Measurements from ENCODE around the gene UGT1A9.

DNA sequence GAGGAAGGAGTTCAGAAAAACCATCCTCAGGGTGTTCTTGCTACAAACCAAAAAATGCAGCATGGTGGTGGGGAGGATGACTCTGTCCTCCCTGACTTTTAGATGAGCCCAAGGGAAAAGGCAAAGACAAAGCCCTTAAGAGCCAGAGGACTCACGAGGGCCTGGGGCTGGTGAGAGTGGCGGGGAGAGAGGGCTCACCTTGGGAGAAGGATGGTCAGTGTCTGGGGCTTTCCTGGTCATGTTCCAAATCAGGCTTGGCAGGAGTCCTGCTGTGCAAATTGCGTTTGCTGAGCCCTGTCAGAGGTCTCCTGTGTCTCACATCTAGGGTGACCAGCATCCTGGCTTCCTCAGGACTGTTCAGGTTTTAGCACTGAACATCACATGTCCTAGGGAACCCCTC is 93.1 kb downstream of the UGT1A9 start:
- TF ChIP-seq, protein P1, sequence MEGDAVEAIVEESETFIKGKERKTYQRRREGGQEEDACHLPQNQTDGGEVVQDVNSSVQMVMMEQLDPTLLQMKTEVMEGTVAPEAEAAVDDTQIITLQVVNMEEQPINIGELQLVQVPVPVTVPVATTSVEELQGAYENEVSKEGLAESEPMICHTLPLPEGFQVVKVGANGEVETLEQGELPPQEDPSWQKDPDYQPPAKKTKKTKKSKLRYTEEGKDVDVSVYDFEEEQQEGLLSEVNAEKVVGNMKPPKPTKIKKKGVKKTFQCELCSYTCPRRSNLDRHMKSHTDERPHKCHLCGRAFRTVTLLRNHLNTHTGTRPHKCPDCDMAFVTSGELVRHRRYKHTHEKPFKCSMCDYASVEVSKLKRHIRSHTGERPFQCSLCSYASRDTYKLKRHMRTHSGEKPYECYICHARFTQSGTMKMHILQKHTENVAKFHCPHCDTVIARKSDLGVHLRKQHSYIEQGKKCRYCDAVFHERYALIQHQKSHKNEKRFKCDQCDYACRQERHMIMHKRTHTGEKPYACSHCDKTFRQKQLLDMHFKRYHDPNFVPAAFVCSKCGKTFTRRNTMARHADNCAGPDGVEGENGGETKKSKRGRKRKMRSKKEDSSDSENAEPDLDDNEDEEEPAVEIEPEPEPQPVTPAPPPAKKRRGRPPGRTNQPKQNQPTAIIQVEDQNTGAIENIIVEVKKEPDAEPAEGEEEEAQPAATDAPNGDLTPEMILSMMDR (IDR thresholded peaks at IDR 0.05; ENCODE audit: insufficient read depth, low read length): no peak
- no peak for TF ChIP-seq GABPA (IDR thresholded peaks at IDR 0.05; ENCODE audit: low read depth)
- TF ChIP-seq, protein P2, sequence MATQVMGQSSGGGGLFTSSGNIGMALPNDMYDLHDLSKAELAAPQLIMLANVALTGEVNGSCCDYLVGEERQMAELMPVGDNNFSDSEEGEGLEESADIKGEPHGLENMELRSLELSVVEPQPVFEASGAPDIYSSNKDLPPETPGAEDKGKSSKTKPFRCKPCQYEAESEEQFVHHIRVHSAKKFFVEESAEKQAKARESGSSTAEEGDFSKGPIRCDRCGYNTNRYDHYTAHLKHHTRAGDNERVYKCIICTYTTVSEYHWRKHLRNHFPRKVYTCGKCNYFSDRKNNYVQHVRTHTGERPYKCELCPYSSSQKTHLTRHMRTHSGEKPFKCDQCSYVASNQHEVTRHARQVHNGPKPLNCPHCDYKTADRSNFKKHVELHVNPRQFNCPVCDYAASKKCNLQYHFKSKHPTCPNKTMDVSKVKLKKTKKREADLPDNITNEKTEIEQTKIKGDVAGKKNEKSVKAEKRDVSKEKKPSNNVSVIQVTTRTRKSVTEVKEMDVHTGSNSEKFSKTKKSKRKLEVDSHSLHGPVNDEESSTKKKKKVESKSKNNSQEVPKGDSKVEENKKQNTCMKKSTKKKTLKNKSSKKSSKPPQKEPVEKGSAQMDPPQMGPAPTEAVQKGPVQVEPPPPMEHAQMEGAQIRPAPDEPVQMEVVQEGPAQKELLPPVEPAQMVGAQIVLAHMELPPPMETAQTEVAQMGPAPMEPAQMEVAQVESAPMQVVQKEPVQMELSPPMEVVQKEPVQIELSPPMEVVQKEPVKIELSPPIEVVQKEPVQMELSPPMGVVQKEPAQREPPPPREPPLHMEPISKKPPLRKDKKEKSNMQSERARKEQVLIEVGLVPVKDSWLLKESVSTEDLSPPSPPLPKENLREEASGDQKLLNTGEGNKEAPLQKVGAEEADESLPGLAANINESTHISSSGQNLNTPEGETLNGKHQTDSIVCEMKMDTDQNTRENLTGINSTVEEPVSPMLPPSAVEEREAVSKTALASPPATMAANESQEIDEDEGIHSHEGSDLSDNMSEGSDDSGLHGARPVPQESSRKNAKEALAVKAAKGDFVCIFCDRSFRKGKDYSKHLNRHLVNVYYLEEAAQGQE (IDR thresholded peaks at IDR 0.05; ENCODE audit: insufficient replicate concordance, low read depth): no peak
- no peak for TF ChIP-seq SPI1 (IDR thresholded peaks at IDR 0.05; ENCODE audit: borderline replicate concordance, low read depth)
- no peak for TF ChIP-seq POLR2AphosphoS5 (IDR thresholded peaks at IDR 0.05; ENCODE audit: low read depth)
